ENCODE results near the gene ERGIC3.

- TF ChIP-seq CTCF (IDR thresholded peaks at IDR 0.05), result no peak
- TF ChIP-seq POLR2A (IDR thresholded peaks at IDR 0.05), result no peak
These were observed 22.0 kb downstream of the ERGIC3 start for GRCh38 chr20:35563834-35564233.
